Testis (tissue), 2 donors: ENCODE results near the gene TAF3.

ENCODE experiments used
- POLR2A ChIP-seq: fragments of 450-650 bp; IDR thresholded peaks from one replicate; pipeline ENCODE4 v1.6.1; 2017; ENCODE audit warnings: antibody characterized with exemption, mild to moderate bottlenecking, moderate library complexity
- TF ChIP-seq, protein P1 (sequence below), 3 experiments: fragments of 450-650 bp in 2 of 3; fragments of 200-600 bp in 1 of 3; sonication (generic) in 1 of 3; IDR thresholded peaks; one replicate each; pipeline ENCODE4 v1.5.1; 2016 to 2019; ENCODE audit warnings: antibody characterized with exemption in 3 of 3, mild to moderate bottlenecking in 2 of 3, moderate library complexity in 1 of 3

DNA sequence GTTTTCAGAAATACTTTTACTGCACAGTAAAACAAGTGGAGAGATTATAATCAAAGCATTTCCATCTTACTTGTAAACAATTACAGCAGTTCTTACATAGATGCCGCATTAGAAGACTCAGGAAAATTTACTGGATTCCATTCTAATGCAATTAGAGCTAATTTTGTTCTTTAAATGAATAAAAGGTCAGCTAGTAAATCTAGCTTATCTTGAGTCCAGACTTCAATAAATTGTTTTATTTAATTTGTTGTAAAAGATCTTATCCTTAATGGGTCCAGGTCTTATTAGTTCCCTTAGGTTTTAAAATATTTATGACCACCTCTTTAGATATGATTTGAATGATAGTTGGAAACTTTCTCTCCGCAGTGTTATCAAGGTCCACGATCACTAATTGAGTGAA lies 166.0 kb downstream of the TAF3 start:
- TF ChIP-seq, protein P1, sequence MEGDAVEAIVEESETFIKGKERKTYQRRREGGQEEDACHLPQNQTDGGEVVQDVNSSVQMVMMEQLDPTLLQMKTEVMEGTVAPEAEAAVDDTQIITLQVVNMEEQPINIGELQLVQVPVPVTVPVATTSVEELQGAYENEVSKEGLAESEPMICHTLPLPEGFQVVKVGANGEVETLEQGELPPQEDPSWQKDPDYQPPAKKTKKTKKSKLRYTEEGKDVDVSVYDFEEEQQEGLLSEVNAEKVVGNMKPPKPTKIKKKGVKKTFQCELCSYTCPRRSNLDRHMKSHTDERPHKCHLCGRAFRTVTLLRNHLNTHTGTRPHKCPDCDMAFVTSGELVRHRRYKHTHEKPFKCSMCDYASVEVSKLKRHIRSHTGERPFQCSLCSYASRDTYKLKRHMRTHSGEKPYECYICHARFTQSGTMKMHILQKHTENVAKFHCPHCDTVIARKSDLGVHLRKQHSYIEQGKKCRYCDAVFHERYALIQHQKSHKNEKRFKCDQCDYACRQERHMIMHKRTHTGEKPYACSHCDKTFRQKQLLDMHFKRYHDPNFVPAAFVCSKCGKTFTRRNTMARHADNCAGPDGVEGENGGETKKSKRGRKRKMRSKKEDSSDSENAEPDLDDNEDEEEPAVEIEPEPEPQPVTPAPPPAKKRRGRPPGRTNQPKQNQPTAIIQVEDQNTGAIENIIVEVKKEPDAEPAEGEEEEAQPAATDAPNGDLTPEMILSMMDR (IDR thresholded peaks at IDR 0.05): no peak
- TF ChIP-seq POLR2A: no peak
